Stimulated activated CD8-positive, alpha-beta memory T cell treated with anti-CD3 and anti-CD28 coated beads, Interleukin-4, amount 100 ng/mL, for 48 hours (primary cell): ENCODE data around the gene ITIH1.
A peak's percentile ranks its signal among the peaks of the same experiment; 100 is the strongest.

Source experiments
- DNase-seq: peaks from one replicate; pipeline ENCODE4 v3.0.0-alpha.2; 2020

Gene ITIH1

DNA sequence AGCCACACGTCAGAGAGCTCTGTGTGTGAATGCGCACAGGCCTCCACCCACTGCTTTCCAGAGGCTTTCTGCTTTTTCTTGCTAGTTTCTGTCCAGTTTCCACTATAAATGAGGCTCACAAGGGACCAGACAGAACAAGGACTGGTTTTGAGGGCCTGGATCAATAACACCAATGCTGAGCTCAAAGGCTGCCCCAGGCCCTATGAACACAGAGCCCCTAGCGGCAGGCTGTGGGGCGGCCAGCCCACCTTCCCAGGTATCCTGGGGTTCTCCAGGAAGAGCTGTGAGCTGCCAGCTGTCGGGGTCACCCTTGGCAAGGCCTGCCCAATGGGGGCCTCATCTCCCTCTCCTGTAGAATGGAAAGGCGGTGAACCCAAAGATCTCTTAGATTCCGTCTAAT, 15.0 kb downstream of the ITIH1 start:
- DNase-seq, result no peak

DNA sequence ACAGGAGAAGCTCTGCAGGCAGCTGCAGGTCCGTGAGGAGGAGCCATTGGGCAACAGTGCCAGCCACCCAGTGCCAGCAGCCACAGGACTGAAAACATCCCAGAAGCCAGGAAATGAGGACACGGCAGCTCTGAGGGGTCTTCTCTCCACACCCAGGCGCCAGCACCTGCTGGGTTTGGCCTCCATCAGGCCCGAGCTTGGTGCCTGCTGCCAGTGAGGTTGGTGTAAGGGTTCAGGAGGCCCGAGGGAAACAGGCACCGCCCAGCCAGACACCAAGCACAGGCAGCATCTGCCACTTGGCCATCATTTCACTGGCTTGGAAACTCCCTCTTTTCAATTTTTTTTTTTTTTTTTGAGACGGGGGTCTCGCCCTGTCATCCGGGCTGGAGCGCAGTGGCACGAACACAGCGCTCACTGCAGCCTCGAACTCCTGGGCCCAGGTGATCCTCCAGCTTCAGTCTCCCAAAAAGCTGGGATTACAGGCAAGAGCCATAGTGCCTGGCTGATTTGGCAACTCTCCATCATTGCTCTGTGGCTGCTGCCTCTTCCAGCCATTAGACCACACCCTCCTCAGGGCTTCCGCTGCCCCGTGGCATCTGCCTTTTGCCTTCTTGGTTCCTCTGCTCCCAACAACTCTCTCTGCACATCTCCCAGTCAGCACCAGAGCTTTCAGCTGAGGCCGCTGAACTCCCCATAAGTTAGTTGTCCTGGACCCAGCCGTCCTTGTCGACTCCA, 15.7 kb downstream of the ITIH1 start:
- DNase-seq, result no peak

DNA sequence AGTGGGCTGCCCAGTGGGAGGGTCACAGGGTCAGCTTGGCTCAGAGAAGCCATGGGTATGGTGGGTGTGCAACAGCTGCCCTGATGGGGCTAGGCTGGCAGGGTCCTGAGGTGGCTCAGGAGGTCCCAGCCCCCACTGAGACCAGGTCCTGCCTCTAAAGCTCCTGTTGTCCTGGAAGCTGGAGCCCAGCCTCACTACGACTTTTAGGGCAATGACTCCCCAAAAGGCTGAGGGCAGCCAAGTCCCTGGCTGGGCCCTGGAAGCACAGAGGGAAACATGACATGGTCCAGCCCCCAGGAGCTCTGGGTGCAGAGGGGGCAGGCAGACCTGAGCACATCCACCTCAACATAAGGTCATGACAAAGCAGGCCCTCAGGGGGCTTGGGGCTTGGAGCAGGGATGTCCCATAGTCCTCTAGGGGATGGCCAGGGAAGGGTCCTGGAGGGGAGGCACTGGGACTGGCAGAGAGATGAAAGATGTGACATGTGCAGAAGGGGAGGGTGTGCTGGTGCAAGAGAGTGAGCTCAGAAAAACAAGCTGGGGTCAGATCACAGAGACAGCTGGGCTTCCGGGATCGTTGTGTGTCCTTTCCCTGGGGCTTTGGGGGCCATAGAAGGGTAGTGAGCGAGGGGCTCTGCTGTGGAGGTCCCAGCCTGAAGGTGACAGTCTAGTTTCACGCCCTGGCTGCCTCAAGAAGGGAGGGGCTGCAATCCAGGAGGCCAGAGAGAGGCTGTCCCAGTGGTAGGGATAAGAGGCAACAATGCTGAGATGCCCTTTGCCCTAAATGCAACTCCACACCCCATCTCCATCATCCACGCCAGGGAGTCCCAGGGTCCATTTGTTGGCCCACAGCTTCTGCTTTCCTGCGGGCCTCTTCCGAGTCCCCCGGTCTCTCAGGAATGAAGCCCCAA, 16.6 kb downstream of the ITIH1 start:
- no peak for DNase-seq

DNA sequence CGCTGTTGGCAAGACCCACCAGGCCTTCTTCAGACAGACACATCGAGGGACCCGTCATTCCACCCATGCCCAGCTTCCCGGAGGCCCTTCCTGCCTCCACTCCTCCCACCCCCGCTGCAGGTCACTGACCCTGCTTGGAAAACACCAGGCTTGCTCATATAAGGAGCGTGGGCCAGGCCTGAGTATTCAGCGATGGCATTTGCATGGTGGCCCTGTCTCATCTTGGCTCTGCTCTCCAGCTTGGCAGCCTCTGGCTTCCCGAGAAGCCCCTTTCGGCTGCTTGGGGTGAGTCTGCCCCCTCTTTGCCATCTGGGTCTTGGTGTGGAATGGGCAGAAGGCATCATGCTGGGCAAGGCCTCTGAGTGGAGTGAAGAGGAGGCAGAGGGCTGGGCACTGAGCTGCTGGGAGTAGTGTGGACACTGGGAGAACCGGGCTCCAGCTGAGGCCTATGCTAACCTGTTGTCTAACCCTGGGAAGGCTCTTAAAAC, 17.3 kb downstream of the ITIH1 start, which contains the start of gene ITIH3:
ITIH3 (plus strand) TSS at position 185 of the 488 bp plus-strand sequence; CDS start at position 193, 8 bp downstream.
- DNase-seq, result no peak

DNA sequence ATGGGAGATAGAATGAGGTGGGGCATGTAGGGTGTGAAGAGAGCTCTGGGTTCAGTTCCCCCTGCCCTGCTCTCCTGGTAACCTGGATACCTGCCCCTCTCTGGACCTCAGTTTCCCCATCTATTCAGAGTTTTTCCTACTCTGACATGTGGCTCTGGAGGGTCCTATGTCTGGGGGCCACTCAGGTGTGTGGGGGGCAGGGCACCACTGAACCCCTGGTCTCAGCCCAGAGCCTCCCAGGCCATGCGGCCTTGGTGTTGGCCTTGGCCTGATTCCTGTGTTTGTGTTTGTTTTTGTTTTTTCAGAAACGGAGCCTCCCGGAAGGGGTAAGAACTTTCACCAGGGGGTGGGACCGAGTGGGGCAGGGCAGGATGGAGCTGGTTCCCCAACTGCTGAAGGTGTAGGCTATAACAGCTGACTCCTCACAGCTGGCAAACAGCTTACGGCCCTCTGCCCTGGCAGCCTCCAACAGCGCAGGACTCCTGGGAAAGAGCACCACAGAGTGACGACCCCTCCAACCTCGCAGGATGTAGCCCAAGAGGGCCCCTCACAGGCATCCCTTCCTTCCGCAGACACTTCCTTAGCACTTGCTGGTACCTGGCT, 18.0 kb downstream of the ITIH1 start:
- DNase-seq, result no peak

DNA sequence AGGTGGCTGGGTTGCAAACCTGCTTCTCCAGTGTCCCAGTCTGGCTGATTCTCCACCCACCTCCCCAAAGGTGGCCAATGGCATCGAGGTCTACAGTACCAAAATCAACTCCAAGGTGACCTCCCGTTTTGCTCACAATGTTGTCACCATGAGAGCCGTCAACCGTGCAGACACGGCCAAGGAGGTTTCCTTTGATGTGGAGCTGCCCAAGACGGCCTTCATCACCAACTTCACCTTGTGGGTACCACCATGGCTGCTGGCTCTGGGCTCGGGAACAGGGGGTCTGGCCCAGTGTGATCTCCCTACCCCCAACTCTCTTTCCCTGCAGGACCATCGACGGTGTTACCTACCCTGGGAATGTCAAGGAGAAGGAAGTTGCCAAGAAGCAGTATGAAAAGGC, 19.0 kb downstream of the ITIH1 start:
- DNase-seq, result no peak

DNA sequence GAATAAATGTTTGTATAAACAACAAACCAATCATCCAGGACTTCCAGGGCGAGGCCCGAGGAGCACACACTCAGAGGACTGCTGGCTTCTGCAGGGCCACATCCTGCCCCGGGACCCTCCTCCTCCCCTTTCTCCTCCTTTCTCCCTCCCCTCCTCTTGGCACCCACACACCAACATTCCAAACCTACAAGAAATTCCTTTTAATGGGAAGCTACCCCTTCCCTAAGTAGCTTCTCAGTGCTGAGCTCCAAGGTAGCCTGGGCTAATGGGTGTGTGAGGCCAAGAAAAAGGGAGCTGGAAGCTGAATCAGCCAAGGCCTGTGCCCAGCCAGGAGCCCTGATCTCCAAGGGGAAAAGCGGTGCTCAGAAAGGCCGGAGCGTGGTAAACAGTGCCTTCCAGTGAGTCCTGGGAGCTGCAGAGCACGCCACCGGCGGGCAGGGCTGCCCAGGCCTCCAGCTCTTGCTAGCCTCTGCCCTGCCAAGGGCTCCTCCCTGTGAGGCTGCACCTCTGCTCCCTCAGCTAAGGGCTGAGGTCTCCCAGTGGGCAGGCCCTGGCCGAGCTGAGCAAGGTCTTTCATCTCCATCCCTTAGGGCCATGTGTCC, 21.1 kb downstream of the ITIH1 start:
- DNase-seq, result no peak

DNA sequence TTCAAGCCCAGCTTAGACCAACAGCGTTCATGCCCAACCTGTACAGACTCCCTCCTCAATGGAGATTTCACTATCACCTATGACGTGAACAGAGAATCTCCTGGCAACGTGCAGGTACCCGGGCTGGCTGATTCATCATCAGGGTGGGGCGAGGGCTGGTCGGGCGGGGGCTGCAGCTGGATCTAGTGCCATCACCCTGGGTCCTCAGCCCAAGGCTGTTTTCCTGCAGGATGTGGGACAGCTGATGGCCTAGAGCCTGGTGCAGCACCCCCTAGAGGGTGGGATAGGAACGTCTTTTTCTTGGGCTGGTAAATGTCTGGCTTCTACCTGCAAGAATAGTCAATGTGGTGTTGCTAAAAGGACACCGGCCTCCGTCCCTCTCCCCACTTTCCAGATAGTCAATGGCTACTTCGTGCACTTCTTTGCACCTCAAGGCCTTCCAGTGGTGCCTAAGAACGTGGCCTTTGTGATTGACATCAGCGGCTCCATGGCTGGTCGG, 21.6 kb downstream of the ITIH1 start:
- peak; percentile 50 for DNase-seq

DNA sequence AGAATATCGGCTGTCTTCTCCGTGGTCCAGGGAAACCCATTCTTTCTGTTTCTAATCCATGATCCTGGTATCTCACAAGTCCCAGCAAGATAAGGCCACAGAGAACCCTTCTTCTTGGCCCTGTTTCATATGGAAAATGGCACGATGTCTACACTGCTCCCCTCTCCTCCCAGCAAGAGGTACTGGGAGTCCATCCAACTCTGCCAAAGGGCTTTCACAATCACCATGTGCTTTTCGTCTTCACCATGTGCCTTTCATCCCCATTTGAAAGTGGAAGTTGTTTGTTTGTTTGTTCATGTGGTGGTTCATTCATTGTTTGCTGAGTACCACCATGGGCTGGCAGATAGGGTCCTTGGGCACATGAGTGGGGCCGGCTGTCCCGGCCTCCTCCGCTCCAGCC, 22.7 kb downstream of the ITIH1 start:
- no peak for DNase-seq

DNA sequence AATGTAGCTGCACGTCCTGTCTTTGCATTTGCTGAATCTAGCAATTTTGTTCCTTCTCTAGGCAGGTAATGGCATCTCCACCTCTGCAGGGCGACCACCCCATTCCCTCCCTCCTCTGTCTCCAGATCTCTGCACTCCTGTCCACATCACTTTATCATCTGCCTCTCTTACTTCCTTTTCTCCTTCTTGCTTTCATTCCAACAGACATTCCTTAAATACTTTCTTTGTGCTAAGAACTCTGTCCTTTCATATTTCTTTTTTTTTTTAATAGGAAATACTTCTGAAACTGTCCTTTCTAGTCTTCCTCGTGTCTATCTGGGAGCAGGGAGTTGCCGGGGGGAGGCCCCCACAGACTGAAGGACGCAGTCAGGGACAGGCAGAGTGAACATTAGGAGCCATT, 24.4 kb downstream of the ITIH1 start:
- no peak for DNase-seq

DNA sequence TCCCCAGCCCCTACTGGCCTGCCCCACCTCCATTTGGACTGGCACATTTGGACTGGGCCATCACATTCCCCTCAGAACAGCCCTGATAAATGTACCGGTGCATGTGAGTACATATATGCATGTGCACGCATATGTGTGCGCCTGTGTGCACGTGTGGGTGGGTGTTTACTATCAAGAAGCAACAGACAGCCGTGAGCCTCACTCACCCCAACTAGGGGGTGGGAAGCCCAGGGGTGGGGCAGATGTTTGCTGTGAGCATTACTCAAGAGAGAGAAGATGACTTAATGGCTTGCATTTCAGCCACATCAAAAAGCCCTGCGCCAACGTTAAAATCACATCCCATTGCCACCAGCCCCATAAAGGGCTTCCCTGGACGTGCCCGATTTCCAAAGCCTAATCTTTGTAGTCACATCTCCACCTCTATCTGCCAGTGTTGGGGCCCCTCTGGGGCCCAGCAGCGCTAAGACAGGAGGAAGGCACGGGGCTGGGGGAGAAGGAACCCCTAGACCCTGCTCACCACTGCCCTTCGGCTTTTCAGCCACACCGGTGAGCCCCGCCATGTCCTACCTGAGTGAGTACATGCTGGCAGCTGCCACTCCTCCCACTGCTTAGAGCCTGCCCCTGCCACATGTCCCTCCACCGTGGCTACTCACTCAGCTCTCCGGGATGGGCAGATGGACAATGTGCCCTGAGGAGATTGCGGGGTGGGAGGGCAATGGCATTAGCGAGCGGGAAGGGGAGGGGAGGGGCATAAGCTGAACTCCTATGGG, 28.1 kb downstream of the ITIH1 start:
- no peak for DNase-seq

DNA sequence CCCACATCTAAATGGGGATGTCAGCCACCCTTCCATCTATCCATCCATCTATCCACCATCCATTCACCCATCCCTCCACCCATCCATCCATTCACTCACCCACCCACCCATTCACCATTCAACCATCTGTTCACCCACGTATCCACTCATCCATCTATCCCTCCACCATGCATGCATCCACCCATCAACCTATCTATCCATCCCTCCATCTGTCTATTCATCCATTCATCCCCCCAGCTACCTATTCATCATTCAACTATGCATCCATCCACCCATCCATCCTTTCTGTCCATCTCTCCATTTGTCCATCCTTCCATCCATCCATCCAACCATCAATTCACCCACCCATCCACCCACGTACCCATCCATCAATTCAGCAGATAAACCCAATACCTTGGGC, 31.8 kb downstream of the ITIH1 start:
- no peak for DNase-seq

DNA sequence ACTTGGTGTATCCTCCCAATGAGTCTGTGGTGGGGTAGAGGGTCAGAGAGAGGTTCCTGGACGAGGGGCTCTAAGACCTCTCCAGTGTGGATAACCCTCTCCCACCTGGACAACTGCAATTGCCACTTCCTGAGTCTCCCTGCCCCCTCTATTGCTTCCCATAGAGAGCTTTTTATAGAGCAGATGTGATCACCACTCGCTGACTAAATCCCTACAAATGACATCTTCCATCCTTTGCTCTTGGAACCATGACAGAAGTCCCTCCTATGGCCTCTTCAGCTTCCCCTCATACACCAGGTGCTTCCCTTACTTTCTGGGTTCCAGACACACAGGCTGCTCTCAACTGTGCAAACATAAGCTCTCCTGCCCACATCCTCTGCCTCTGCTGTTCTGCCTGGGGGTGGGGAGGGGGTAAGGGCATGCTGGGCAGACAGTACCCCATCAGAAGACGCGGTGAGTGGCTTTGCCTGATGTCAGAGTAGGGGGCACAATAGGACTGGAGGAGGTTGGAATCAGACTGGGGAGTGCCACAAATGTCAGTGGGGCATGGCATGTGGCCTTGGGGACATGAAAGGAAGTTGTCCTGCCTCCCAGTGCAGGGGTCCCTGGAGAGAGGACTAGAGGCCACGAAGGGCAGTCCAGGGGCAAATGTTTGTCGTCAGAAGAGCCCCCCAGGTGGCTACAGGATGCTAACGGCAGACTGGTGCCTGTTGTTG, 32.4 kb downstream of the ITIH1 start:
- DNase-seq, result no peak

DNA sequence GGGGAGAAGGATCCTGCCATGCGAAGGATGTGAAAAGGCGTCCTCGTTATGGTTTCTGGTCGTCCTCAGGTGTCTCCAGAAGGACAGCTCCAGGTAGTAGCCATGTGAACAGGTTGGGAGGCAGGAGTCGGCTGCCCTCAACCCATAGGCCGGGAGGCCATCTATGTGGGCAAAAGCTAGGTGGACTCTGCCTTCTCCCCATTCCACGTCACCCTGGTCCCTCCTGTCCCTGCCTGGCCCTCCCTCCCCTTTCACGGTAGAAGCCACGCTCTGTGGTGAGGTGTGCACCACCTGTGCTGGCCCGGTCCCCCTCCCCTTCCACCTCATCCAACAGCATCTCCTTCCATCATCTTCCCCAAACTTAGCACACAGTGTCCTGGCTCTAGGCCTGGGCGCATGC, 33.5 kb downstream of the ITIH1 start:
- no peak for DNase-seq

DNA sequence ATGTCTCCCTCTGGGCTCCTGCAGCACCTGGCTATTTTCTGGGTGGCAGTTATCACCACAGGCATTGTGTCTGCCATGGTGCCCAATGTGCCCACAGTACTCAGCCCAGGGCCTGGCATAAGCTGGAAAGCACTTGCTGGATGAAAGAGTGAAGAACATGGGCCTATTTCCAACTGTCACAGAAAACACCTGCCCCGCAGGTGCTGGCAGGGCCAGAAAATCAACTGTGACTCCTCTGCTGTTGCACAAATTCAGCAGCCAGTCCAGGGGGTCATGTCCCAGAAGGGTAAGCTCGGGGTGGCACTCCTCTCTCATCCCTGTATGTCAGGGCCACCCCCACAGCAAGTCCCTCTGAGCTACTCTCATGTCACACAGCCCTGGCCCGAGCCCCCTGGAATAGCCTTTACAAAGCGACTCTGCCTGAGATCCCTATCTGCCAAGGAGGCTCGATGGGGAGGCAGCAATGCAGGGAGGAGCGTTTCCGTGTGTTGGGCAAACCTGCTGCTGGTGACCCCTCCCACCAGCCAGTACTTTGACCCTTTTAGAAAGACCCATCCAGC, 34.1 kb downstream of the ITIH1 start:
- no peak for DNase-seq

DNA sequence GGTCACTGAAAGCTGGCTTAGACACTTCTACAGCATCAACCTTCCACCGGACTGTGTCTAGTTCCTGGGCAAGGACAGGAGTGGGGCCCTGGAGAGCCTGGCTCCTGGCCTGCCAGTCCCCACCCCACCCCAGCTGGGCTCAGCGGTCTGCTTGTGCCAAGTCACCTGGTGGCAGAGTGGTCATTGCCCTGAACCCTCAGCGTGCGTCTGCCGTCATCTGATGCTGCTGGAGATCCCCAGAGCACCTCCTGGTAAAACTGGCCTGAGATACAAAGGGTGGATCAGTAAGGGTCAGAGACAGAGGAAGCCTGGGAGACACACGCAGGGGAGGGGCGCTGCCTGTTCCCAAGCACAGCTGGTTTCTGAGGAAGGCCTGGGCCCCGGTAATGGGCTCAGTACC, 36.4 kb downstream of the ITIH1 start:
- no peak for DNase-seq

DNA sequence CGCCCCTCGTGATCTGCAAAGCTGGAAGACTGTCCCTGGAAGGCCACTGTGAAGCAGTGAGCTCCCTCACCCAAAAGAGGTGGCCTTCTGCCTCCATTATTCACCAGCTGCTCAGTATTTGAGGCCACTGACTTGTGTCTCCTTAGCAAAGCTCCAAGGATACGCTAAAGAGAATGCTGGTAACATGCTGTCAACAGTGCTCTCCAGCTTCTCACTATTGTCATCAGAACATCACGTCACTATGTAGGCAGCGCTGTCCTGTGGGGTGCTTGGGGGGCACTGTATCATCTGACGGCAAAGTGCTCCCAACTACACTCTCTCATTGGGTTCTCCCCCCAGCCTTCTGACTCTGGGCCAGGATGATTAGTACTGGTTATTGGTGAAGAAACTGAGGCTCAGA, 38.8 kb downstream of the ITIH1 start:
- no peak for DNase-seq

DNA sequence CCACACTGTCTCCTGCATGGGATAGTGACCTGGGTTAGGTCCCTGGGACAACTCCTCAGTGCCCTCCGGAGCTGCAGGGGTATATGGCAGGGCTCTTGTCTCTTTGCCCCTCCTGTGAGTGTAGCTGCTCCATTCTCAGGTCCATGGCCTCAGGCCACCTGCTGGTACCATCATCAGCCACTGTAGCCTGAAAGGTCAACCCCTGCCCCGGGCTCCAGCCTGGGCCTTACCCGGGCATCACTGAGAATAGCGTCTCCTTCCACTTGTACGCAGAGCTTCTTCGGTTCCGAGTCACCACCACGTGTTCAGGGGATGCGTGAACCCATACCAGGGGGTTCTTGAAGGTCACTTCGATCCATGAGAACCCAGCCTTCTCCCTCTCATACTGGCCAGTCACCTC, 39.3 kb downstream of the ITIH1 start:
- DNase-seq, result no peak

DNA sequence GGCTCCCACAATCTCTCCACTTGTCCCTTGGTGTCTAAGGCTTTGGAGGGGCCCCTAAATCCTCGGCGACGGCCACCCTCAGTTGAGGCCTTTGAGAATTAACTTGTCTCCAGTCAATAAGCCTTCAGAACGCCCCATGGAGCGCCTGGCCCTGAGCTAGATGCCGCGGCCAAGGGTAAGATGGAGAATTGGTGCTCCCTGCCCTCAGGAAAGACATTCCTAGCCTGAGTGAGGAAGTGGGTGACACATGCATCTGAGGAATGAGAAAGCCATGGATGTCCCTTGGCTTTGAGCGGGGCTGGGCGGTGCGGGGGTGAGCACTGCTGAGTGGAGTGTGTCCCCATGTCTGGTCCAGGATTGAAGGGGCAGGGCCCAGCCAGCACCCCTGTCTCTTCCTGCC, 39.8 kb downstream of the ITIH1 start:
- DNase-seq, result no peak

DNA sequence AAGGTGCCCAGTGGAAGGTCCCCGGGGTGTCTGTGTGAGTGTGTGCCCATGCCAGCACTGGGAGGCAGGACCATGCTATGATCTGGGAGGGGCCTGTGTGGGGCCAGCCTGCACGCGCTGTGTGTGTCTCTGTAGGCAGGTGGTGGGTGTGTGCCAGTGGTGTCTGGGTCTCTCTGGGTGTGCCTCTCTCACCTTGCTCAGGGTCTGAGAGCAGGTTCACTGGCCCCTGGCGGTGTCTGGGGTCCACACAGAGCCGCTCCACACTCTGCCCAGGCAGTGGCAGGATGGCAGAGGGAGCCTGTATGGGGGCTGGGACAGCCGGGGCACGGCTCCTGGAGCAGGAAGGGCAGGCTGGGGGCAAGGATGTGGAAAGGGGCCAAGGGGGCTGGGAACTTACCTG, 40.5 kb downstream of the ITIH1 start:
- no peak for DNase-seq

DNA sequence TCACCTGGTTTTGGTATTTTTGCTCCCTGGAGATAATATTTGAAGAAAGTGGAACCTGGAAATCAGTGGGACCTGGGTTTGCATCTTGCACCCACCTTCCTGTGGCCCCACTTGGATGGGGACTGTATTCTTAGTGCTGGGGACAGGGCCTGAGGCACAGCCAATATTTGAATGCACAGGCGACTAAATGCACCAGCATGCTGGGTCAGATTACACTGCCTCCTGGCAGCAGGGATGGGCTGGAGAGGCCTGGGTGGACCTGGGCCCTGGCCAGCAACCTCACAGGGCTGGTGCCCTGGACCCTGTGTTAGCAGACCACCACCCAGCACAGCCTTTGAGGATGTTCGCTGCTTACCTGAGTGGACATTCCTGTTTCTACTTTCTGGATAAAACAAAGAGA, 42.5 kb downstream of the ITIH1 start:
- no peak for DNase-seq
